ENCODE data around the gene COPA. TPM values are rescaled to one million over a fixed set of nuclear protein-coding genes. Genes with fewer than 3 reads are reported as not detected.

Gene COPA
- total RNA-seq, 2 donors from 2014 or later, result 123 to 129 TPM

GRCh38 chr1:160375788-160376524 is 32.9 kb upstream of the COPA start:
- WGBS, result 29% methylated on average over 9 of the region's 9 CpGs
- intact Hi-C loops (cut with DNase I), result loop anchor here (5.0 to 10.0 kb wide), 2 partner anchors 171 to 274 kb away; partner anchors contain the start of gene PEA15
- H3K27me3 ChIP-seq (replicated peaks; ENCODE audit: insufficient read depth), result no peaks in the 10 kb centered on the region
- H3K27ac ChIP-seq, result no peak overlapping the region
- TF ChIP-seq POLR2AphosphoS5 (IDR thresholded peaks at IDR 0.05), result no peak
- peaks cover 4% of the 10 kb centered on the region for H3K4me1 ChIP-seq (replicated peaks)
- DNase-seq (ENCODE audit: low spot score), result no peak
- no peaks in the 10 kb centered on the region for H3K9me3 ChIP-seq
- H3K4me3 ChIP-seq, result no peak overlapping the region
- H3K36me3 ChIP-seq, result no peaks in the 10 kb centered on the region

GRCh38 chr1:160374306-160375110 is 31.5 kb upstream of the COPA start:
- Histone ChIP-seq H3K36me3 (no peaks in the 10 kb centered on the region), H3K27ac (no peak overlapping the region), H3K4me1 (replicated peaks) (peaks cover 4% of the 10 kb centered on the region), H3K27me3 (replicated peaks; ENCODE audit: insufficient read depth) (no peaks in the 10 kb centered on the region), H3K9me3 (no peaks in the 10 kb centered on the region), H3K4me3 (no peak overlapping the region)
- DNase-seq (ENCODE audit: low spot score), result no peak
- no peak for TF ChIP-seq POLR2A (IDR thresholded peaks at IDR 0.05)
- TF ChIP-seq CTCF (IDR thresholded peaks at IDR 0.05), result no peak
- TF ChIP-seq POLR2AphosphoS5 (IDR thresholded peaks at IDR 0.05), result no peak
- WGBS, result 67% methylated on average over 6 of the region's 6 CpGs
- intact Hi-C loops (cut with DNase I), result loop anchor here (5.0 to 10.0 kb wide), 2 partner anchors 170 to 272 kb away; partner anchors contain the start of gene PEA15

- Histone ChIP-seq H3K27me3 (replicated peaks; ENCODE audit: insufficient read depth) (no peaks in the 10 kb centered on the region), H3K27ac (no peak overlapping the region)
These were observed 30.6 kb upstream of the COPA start for GRCh38 chr1:160373696-160374095.

GRCh38 chr1:160371756-160372155 is 28.7 kb upstream of the COPA start:
- Histone ChIP-seq H3K4me3 (no peak overlapping the region), H3K36me3 (no peaks in the 10 kb centered on the region), H3K27me3 (replicated peaks; ENCODE audit: insufficient read depth) (no peaks in the 10 kb centered on the region), H3K4me1 (replicated peaks) (peaks cover 4% of the 10 kb centered on the region), H3K9me3 (no peaks in the 10 kb centered on the region), H3K27ac (no peak overlapping the region)
- intact Hi-C loops (cut with DNase I), result loop anchor here (10.0 kb wide), 1 partner anchor 167 kb away; the partner anchor contains the start of gene PEA15
- DNase-seq (ENCODE audit: low spot score), result no peak
- TF ChIP-seq POLR2A (IDR thresholded peaks at IDR 0.05), result no peak
- TF ChIP-seq POLR2AphosphoS5 (IDR thresholded peaks at IDR 0.05), result no peak
- no peak for TF ChIP-seq CTCF (IDR thresholded peaks at IDR 0.05)
- WGBS, result 83% methylated on average over 4 of the region's 4 CpGs

More at GRCh38 chr1:160373696-160374095, 30.6 kb upstream of the COPA start:
- Histone ChIP-seq H3K36me3 (no peaks in the 10 kb centered on the region), H3K4me3 (no peak overlapping the region), H3K4me1 (replicated peaks) (peaks cover 4% of the 10 kb centered on the region), H3K9me3 (no peaks in the 10 kb centered on the region)
- 80% methylated on average over 4 of the region's 4 CpGs for whole genome bisulfite sequencing
- TF ChIP-seq CTCF (IDR thresholded peaks at IDR 0.05), result no peak
- no peak for TF ChIP-seq POLR2AphosphoS5 (IDR thresholded peaks at IDR 0.05)
- no peak for TF ChIP-seq POLR2A (IDR thresholded peaks at IDR 0.05)
- no peak for DNase-seq (ENCODE audit: low spot score)
- intact Hi-C loops (cut with DNase I), result loop anchor here (10.0 kb wide), 1 partner anchor 169 kb away; the partner anchor contains the start of gene PEA15

- H3K9me3 ChIP-seq, result no peaks in the 10 kb centered on the region
- intact Hi-C loops (cut with DNase I), result loop anchor here (10.0 kb wide), 1 partner anchor 166 kb away; the partner anchor contains the start of gene PEA15
- no peak for DNase-seq (ENCODE audit: low spot score)
- no peaks in the 10 kb centered on the region for H3K27me3 ChIP-seq (replicated peaks; ENCODE audit: insufficient read depth)
- H3K4me1 ChIP-seq (replicated peaks), result peaks cover 3% of the 10 kb centered on the region
- TF ChIP-seq CTCF (IDR thresholded peaks at IDR 0.05) (no peak), POLR2AphosphoS5 (IDR thresholded peaks at IDR 0.05) (no peak), POLR2A (IDR thresholded peaks at IDR 0.05) (no peak)
- no peak overlapping the region for H3K27ac ChIP-seq
- no peak overlapping the region for H3K4me3 ChIP-seq
- H3K36me3 ChIP-seq, result no peaks in the 10 kb centered on the region
These were observed 28.2 kb upstream of the COPA start for GRCh38 chr1:160371346-160371631.
